Measurements from ENCODE around the gene ITCH.
"Not testable (repeated sequence)": the region's sequence is repeated elsewhere in the genome, so short reads cannot be mapped to it uniquely, and the experiment has no call there.

The ITCH gene

GRCh38 chr20:34515484-34516246, 152.6 kb downstream of the ITCH start:
- DNase-seq (ENCODE audit: low spot score): no peak
- Histone ChIP-seq H3K4me3 (peak overlapping the region; percentile 78), H3K27ac (peak overlapping the region; percentile 92 to 94)
- no peak for TF ChIP-seq CTCF (IDR thresholded peaks at IDR 0.05)

DNA sequence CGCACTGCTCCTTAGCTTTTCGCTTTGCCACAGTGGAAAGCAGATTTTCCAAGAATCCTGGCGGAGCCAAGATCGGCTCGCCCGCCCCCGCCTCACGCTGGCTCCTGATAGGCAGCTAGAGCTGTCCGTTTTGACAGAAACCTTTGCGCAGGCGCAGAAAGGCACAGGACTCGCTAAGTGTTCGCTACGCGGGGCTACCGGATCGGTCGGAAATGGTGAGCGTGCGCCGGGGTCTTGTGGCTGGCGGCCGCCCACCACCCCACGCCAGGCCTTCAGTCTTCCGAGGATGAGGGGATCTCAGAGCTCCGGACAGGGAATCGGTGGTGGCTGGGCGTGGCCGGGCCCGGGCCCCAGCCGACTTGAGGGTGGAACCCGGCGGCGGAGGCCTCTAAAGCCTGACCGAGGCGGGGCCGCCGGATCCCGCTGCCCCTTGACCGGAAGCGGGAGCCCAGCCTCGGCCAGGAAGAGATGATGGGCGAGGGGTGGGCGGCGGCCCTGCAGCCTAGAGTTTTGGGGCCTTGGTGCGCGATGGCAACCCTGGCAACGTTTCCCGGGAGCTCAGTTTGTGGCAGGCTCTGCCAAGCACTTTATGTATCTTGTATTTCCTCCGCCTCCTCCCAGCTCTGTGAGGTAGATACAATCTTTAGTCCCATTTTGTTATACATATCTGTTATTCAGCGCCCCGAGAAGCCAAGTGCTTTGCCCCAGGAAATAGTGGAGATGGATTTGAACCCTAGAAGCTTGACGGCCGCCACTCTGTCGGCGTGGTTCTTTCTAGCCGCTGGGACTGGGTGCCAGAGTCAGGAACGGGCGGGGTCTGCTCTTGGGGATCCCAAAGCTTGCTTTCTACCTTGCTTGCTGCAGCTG, 153.4 kb downstream of the ITCH start, which contains the start of gene DYNLRB1:
Gene DYNLRB1, plus strand, starts transcription at position 176 of the 867 bp plus-strand sequence. Its CDS starts 37 bp downstream, at position 213.
- peak; percentile 97 for DNase-seq (ENCODE audit: low spot score)

DNA sequence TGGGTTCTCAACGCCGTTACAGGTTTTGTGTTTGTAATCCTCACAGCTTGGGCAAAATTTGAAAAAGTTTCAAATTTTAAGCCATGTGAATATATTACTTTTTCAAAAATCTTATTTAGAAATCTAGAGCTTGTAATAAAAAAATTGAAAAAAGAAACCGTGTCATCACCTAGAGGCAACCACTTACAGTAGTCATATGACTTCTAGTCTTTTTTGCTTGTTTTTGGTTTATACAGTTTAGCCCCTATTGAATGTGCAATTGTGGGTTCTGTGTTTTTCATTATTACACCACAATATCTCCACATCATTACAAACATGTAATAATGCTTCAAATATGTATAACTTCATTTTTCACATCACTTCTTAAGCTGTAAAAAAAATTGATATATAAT, 154.0 kb downstream of the ITCH start:
- Histone ChIP-seq H3K27ac (peak overlapping the region; percentile 92 to 94), H3K4me3 (peak overlapping the region; percentile 78)
- no peak for DNase-seq (ENCODE audit: low spot score)
- no peak for TF ChIP-seq CTCF (IDR thresholded peaks at IDR 0.05)

More for the DNA sequence above, 153.4 kb downstream of the ITCH start, which contains the start of gene DYNLRB1:
- H3K4me3 ChIP-seq: peak within 1 kb of the TSS; percentile 78
- no peak for TF ChIP-seq CTCF (IDR thresholded peaks at IDR 0.05)
- peak within 1 kb of the TSS; percentile 92 to 94 for H3K27ac ChIP-seq

DNA sequence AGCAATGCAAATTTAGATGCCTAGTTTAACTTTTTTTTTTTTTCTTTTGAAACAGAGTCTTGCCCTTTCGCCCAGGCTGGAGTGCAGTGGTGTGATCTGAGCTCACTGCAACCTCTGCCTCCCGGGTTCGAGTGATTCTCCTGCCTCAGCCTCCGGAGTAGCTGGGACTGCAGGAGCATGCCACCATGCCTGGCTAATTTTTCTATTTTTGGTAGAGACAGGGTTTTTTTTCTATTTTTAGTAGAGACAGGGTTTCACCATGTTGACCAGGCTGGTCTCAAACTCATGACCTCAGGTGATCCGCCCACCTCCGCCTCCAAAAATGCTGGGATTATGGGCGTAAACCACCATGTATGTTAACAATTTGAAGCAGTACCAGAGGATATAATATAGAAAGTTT, 155.8 kb downstream of the ITCH start:
- H3K27ac ChIP-seq; H3K4me3 ChIP-seq; DNase-seq (ENCODE audit: low spot score): not testable (repeated sequence)

DNA sequence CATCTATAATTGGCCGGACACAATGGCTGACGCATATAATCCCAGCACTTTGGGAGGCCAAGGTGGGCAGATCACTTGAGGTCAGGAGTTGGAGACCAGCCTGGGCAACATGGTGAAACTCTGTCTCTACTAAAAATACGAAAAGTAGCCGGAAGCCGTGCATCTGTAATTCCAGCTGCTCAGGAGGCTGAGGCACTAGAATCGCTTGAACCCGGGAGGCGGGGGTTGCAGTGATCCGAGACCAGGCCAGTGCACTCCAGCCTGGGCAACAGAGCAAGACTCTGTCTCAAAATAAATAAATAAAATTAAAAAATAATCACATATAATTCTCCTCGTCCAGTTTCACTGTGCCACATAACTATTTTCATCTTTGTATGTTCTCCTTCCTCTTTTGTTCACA, 156.8 kb downstream of the ITCH start:
- H3K27ac ChIP-seq; DNase-seq (ENCODE audit: low spot score); H3K4me3 ChIP-seq: not testable (repeated sequence)

GRCh38 chr20:34522969-34523871, 160.1 kb downstream of the ITCH start:
- Histone ChIP-seq H3K4me3 (peak overlapping the region; percentile 39), H3K27ac (peak overlapping the region; percentile 7 to 80)
- TF ChIP-seq CTCF (IDR thresholded peaks at IDR 0.05): peak; percentile 41
- no peak for DNase-seq (ENCODE audit: low spot score)

DNA sequence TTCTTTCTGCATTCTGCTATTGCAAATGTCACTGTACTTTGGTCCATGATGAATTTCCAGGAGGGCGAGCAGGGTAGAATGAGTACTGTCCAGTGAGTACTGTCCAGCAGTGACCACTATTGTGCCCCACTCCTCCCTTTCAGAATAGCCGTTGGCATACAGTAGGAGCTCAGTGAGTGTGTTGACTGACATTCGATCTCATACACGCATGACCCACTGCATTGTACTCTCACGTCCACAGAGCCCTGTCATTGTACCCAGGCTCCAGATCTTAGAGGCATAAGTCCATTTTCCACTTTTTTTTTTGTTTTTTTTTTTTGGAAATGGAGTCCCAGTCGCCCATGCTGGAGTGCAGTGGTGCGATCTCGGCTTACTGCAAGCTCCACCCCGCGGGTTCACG, 161.4 kb downstream of the ITCH start:
- peak overlapping the region in 1 of 2 donors; percentile 87 for H3K27ac ChIP-seq
- no peak for TF ChIP-seq CTCF (IDR thresholded peaks at IDR 0.05)
- no peak for DNase-seq (ENCODE audit: low spot score)
- H3K4me3 ChIP-seq: no peak overlapping the region

Measured in coronary artery (tissue), 2 donors.